Measurements from ENCODE around the gene TMEM200A.

Gene TMEM200A

DNA sequence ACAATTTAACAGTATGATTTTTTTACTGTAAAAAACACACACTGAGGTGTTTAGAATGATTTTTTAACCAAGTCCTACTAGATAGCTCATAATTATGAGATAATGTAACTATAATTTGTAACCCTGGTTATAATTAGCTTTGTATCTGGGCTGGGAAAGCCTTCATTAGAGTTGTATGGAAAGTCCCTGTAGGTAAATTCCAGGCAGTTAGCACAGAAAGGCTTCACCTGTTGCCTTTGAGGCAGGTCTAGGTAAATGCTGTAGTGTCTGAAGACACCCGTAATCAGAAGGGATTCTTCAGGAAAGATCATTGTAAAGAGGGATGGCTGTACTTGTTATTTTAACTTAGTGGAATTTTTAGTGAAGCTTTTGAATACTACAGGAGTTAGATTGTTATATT lies 1.9 kb downstream of the TMEM200A start:
- no peak overlapping the region for H3K27ac ChIP-seq
- no peak for TF ChIP-seq CTCF (conservative IDR thresholded peaks at IDR 0.05)

- H3K27ac ChIP-seq = no peak overlapping the region
- no peak for TF ChIP-seq CTCF (conservative IDR thresholded peaks at IDR 0.05)
These were observed 2.8 kb downstream of the TMEM200A start for GRCh38 chr6:130368576-130368975.

- TF ChIP-seq CTCF (conservative IDR thresholded peaks at IDR 0.05) = no peak
- no peak overlapping the region for H3K27ac ChIP-seq
These were observed 4.0 kb downstream of the TMEM200A start for GRCh38 chr6:130369831-130370230.

DNA sequence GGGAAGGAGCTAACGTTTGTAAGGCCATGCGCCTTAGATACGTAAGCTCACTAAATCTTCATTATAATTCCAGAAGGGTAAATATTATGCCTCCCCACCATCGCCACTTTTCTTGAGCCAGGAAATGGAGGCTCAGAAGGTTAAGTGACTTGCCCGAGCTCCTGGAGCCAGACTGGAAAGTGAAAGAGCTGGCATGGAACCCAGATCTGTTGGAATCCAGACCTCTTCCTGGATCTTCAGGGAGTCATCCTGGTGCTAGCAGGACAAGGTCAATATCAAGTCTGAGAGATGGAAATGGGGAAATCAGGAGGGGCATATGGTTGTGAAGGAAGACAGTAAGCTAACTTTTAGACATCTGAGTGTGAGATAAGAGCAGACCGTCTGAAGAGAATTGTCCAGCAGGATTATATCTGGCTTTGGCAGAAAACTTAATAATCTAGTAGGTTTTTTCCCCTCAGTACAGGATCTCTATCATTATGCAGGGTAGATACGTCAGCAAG lies 6.2 kb downstream of the TMEM200A start:
- H3K27ac ChIP-seq = no peak overlapping the region
- TF ChIP-seq CTCF (conservative IDR thresholded peaks at IDR 0.05) = no peak

- H3K27ac ChIP-seq = no peak overlapping the region
- no peak for TF ChIP-seq CTCF (conservative IDR thresholded peaks at IDR 0.05)
These were observed 7.0 kb downstream of the TMEM200A start for GRCh38 chr6:130372786-130373185.

DNA sequence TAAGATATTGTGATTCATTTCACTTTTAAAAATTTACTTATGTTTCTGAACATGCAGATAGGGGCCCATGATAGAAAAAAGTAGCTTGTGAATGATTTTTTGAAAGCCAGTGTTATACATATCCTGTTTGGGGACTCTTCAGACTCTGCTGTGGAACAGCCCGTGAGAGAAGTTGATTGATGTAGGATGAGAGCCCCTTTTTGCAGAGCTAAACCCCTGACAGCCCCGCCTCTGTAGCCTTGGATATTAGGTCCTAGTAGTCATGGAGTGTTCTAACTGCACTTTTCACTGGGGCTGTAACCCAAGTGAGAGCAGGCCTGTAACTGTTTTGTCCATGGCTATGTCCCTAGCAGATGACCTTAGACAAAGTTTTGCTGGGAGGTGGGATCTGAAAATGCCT lies 8.2 kb downstream of the TMEM200A start:
- H3K27ac ChIP-seq = no peak overlapping the region

GRCh38 chr6:130376936-130377335 lies 11.1 kb downstream of the TMEM200A start:
- H3K27ac ChIP-seq = no peak overlapping the region
- TF ChIP-seq CTCF (conservative IDR thresholded peaks at IDR 0.05) = no peak

More for the DNA sequence above, 8.2 kb downstream of the TMEM200A start:
- TF ChIP-seq CTCF (conservative IDR thresholded peaks at IDR 0.05) = no peak

Data from VCaP (cell line).